NCI-H2029 treated with DMSO at 0.1 percent for 48 hours (cell line): Measurements from ENCODE around the gene BOLL.
"Not testable (repeated sequence)": the region's sequence is repeated elsewhere in the genome, so short reads cannot be mapped to it uniquely, and the experiment has no call there.

Experiments used
- DNase-seq: peaks from one replicate; lab custom pipeline; 2025; lab: John Stamatoyannopoulos, UW

Gene BOLL, protein sequence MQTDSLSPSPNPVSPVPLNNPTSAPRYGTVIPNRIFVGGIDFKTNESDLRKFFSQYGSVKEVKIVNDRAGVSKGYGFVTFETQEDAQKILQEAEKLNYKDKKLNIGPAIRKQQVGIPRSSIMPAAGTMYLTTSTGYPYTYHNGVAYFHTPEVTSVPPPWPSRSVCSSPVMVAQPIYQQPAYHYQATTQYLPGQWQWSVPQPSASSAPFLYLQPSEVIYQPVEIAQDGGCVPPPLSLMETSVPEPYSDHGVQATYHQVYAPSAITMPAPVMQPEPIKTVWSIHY

DNA sequence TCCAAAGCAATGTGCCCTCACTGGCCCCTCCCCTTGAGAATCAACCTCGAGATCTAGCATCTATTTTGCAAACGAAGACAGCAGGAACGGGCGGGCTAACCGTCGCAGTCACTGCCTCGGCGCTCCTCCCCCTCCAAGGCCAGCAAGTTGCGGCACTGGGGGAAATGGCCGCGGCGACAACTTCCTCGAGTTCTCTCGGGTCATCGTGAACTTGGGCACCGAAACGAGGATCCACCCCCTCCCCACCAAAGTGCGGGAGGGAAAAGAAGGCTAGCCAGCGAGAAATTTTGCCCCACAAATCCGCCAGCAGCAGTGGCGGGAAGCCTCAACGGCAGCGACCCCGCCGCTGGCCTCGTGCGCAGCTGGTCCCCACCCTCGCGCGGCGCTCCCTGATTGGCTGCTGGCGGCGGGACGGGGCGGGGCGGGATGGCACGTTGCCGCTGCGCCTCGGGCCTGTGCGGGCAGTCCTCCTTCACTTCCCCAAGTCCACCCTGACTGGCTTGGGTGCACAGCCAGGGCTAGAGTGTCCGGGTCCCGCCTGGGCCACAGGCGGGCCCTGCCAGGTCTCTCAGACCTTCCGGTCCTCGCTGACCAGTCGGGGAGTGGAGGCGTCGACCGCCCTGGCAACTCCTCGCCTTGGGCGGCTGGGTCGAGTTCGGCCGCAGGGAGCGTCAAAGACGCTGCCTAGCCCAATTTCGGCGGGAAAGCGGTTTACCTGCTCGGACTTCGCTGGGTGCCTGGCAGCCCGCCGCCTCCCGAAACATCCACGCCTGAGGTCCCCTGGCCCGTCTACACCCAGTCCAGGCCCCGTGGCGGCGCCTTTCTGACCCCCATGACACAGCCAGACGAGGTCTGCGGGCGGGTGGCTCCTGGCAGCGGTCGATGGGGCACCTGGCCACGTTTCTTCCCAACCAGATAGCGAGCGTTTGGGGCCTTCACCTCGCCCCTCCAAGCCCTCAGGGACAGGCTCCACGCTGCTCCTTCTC, at the start of gene BOLL:
TSS of gene BOLL (minus strand) at position 364 of the 986 bp plus-strand sequence. CDS start 3,469 bp downstream, outside the sequence.
- DNase-seq = no peak

DNA sequence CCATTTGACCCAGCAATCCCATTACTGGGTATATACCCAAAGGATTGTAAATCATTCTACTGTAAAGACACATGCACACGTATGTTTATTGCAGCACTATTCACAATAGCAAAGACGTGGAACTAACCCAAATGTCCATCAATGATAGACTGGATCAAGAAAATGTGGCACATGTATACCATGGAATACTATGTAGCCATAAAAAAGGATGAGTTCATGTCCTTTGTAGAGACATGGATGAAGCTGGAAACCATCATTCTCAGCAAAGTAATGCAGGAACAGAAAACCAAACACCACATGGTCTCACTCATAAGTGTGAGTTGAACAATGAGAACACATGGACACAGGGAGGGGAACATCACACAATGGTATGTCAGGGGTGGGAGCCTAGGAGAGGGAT, 49.7 kb upstream of the BOLL start:
- not testable (repeated sequence) for DNase-seq

DNA sequence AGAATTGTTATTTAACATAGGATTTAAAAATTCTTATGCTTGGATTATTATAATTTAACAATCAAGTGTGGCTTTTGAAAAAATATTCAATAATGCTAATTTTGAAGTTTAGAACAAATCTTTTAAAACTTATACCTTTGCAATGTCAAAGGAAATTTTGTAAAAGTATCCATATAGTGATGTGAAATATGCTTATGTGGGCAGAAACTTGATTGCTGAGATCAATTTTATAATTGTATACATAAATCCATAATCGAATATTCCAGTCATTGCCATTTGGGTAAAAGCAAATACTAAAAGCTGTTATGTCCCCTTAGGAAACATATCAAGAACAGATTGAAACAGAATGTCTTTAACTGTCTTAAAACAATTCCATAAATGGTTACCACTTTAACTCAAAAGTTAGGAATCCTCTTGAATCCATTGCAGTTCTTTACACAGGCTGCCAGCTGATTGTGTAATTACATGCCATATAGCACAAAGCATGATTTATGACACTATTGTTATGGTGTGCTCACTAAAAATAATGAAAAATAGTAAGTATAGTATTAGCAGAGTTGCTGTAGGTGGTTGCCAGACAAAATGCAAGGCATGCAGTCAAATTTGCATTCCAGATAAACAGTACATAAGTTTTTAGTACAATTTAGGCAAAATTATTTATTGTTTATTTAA, 43.5 kb upstream of the BOLL start:
- DNase-seq = no peak

DNA sequence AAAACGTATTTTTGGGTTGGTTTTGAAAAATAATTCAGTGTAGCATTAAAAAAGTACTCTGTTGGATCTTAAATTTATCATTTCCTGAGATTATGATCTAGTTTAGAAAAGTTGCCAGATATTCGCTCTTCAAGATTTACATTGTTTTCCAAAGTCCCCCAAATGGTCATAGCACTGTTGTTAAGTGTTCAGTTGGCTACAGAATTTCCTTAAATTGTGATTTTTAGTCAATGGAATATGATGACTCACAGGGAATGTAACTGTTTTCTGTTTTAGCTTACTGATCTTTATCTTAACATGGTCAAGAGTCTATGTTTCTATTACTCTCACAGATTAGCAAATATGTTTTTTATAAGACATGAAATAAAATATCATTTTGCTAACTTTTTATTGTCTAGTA, 42.5 kb upstream of the BOLL start:
- no peak for DNase-seq

DNA sequence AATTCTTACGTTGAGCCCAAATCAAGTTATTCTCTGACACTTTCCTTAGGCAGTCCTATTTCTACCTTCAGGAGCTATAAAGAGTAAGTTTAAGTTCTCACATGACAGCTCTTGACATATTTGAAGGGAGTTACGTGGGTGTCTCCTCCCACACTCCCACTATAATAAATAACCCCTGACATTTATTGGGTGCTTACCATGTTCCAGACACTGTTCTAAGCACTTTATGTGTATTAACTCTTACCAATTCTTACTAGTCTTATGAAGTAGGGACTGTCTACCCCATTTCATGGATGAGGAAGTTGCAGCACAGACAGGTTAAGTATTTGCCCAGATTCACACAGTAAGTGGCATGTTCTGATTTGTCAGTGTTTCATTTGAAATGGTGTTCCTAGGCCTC, 37.2 kb upstream of the BOLL start:
- no peak for DNase-seq

DNA sequence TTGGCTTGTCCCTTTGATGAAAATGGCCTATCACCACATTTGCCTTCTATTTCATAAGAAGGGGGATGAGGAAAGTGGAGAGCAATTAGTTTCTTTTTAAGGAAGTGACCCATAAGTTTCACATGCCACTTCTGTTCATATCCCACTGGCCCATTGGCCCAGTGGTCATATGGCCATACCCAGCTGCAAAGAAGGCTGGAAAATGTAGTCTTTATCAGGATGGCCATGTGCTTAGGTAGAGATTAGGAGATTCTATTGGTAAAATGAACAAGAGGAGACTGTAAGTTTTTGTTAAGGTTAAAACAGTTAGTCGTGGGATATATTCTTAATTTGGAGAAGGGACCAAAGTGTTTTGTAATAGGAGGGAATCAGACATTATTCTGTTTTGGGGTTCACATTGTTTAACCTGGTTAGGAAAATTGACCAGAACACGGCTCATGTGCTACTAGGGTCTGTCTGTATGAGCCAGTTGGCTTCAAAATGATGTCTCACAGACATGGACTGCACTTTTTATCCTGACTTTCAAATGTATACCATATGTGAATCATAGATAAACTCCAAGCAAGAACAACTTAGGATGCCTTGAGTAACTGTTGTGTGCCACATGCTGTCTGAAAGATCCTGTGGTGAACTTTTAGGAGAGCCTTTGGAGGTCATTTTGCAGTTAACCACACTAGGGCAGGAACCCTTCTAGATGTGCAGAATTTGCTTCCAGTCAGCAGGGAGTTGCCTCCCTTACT, 36.6 kb upstream of the BOLL start:
- no peak for DNase-seq

DNA sequence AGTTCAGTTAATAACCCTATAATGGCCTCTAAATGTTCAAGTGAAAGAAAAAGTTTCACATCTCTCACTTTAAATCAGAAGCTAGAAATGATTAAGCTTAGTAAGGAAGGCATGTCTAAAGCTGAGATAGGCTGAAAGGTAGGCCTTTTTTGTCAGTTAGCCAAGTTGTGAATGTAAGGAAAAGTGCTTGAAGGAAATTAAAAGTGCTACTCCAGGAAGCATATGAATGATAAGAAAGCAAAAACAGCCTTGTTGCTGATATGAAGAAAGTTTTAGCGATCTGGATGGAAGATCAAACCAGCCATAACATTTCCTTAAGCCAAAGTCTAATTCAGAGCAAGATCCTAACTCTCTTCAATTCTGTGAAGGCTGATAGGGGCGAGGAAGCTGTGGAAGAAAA, 29.4 kb upstream of the BOLL start:
- DNase-seq = no peak

DNA sequence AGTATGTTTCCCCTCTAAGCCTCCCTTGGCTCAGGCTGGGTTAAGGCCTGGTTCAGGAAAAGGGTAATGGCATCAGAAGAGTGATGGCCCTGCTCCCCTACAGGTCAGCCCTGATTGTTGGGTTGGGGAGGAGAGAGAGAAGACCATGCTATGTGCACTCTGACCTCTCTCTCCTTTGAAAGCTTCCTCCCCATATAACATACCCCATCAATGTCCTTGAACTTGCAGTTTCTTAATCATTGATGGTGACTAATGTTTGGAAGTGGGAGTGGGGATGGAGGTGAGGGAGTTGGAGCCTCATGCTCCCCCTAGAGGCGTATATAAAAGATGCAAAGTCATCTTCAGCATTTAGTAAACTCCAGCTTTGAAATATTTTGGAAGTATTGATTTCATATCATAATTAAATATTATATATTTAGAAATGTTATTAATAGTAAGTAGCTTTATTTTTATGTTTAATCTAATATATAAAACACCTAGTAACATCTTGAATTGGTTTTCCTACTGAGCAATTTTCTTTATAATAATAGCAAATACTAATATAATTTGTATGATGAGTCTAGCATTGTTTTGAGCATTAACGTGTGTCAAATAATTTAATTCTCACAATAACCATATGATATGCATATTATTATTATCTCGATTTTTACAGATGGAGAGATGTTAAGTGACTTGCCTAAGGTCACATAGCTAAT, 28.1 kb upstream of the BOLL start:
- no peak for DNase-seq

DNA sequence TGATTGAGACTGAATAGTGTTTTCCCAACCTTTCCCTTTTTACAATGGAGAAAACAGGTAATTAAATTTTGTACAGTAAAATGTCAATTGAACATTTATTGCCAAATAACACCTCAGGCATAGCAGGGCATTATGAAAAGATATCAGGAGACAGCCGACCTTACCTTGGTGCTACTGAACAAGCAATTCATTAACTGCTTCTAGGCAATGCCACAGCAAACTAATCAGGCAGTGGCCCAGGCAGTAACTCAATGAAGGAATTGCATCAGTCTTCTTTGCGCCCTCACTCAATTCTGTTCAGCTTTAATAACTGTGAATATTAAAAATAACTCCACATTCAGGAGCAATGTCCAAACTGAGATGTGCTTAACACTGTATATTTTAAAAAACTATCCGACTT, 25.4 kb upstream of the BOLL start:
- no peak for DNase-seq

DNA sequence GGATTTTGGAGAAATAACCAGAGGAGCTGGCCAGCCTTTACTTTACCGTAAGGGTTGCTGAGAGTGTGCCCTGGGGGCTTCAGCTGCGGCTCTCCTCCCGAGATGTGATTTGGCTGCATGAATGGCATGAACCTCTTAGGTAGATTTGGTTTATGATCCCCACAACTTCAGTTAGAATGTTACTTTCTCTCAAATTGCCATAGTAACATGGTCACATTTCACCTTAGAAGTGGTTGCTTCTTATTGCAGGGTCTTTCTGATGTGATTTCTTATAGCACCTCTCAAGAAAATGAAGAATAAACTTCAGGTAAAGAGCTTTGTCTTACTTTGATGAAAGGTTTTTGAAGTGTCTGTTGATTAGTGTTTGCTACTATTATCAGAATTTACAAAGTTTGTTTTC, 24.9 kb upstream of the BOLL start:
- no peak for DNase-seq

DNA sequence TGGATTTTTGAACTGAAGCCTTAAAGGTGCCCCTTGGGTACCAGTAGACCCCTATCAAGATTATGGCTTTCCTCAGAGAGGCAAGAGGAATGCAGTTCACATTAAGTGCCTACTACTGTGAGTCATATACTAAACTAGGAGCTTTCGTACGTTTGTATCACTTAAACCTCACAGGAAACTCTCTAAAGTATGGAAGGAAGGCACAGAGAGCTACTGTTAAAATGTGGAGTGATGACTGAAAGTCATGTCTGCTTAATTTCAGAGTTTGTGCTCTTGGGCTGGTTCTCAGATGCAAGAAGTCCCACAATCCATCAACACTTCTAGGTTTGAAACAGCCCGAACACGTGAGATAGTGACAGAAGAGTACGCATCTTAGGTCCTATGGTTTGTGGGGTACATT, 23.9 kb upstream of the BOLL start:
- no peak for DNase-seq

DNA sequence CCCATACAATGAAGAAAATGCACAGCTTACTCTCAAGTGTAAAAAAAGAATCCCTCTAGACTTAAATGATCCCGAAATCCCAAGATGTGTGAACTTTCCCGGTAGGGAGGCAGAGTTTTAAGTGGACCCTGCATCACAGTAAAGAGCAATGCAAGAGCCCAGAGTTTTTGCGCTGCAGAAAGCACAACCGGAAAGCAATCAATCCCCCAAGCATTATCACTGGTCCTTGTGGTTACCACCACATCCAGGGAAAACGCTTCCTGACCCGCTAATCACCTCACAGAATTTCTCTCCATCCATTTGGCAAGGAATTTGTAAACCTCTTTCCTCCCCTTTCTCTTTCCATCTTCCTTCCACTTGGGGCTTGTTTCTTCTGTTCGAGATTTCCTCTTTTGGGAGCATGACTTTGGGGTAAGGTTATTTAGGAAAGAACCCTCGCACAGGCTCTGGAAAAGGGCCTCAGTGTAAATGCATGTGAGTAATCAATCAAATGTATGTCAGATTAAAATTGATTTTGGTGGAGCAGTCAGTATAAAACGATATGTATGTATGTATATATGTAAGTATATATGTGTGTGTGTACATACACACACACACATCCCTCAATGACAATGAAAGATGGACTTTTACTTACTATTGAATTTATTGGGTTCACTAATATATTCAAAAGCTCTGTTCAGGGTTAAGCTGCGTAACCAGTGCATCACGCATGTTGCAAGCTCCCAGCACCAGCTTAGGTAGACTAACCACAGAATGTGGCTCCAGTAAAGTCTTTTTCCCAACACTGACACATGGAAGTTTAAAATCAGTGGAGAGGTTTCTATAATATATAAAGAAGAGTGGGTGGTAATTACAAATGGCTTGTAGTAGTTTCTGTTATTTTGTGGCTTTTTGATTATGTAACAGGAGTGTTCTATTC, 20.9 kb upstream of the BOLL start:
- DNase-seq = no peak

DNA sequence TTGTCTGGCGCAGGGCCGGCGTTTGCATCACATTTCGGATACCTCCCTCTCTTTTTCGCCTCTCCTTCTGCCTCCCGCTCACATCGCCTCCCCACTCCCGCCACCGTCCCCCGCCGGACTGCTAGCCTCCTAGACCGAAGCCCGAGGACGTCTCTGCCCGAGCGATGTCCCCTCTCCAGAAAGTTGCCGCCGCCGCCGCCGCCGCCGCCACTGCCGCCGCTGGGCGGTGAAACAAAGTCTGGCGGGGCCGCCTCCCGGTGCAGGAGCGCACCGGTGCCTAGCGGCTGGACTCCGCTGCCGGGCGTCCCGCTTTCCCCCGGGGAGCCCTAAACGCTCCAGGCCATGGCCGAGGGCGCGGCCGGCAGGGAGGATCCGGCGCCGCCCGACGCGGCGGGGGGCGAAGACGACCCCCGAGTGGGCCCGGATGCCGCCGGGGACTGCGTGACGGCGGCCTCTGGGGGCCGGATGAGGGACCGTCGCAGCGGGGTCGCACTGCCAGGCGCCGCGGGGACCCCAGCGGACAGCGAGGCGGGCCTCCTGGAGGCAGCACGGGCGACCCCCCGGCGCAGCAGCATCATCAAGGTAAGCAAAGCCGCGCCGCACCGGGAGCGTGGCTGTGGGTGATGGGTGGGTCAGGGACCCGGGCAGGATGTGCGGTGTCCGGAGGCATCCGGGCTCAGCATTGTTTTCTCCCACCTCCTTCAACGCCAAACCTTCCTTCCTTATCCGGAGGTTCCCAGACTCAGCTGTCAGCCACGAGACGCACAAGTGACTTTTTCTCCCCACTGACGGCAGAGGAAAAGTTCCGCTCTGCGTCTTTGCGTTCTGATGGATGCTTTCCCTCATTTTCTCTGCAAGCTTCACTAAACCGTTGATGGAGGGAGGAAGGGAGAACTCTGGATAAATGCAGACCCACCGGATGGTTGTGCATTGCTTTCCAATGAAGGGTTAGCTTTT, 19.9 kb upstream of the BOLL start:
- DNase-seq = no peak

DNA sequence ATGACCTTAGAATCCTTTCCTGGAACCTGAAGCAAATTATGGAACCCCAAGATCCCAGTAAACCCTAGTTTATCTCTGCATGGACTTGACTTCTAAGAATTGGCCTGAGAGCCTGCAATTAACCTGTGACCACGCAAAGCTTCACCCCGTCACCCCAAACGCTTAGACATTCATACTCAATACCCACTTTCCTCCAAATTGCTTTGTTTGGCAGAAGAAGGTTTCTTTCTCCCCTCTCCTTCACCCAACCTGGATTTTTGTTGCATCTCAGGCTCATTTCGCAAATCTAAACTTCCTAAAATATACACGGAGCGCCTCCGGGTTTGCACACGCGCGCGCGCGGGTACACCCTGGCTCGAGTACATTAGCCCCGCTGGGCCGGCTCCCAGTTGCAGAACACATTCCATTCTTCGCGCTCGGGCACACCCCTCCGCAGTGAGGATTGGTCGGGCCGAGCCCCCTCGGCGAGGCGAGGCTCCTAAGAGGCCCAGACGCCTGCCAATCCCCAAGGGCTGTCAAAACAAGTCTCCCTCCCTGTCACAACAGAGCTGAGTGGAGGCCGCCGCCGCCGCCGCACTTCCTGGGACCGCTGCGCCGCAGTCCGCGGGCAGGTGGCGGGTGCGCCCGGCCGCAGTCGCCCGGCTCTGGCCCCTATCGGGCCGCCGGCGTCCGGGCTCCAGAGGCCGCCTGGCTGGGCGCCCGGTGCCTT, 19.1 kb upstream of the BOLL start, which contains the start of gene PLCL1:
TSS of gene PLCL1 (plus strand) at position 545 of the 709 bp plus-strand sequence.
- peak; percentile 63 for DNase-seq

DNA sequence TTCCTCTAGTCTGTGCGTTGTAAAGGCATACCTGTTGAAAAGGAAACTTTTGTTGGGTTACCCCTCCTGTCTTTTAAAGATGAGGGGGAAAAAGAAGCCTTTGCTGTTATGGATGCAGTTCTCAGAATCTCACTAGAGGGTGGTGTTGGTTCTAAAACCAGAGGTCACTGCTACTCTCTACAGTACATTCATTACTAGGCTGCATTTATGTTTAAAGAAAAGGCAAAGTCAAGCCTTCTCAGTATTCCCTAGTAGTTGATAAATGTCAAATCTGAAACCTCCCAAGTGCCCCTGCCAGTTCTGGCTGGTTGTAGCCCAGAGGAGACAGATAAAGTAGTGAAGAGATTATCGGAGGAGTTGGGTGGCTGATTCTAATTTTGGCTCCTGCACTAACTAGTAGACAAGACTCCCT, 17.9 kb upstream of the BOLL start:
- DNase-seq = no peak

DNA sequence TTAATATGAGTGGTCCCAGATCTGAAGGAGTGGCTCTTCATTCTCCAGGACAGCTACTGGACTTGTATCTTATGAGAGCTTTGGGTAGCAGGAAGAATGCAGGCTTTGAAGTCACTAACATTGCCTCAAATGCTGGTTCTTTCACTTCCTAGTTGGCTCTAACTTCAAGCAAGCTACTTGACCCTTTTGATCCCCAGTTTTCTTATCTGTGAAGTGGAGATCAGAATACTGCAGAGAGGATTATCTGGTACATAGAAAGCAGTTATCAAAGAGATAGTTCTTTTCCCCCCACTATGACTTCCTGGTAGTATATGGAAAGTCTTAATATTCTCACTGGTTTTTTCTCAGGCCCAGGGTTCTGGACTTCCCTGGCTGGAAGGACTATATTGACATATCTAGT, 15.9 kb upstream of the BOLL start:
- DNase-seq = no peak

DNA sequence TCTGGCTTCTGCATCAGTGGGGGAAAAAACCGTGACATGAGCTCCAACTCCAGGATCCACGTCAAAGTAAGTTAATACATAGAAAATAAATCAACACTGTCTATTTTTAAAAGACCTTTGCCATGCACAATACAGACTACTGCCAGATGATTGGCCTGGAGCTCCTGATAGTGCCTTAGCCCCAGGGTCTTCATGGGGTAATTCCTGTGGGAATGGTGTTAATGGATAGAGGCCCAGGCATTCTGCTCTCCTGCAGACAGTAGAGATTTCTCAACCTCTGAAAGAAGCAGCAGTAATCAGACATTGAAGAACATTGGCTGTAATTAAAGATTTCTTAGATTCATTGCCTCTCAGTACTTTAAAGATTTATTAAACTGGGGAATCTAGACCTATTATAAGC, 15.0 kb upstream of the BOLL start:
- DNase-seq = no peak

DNA sequence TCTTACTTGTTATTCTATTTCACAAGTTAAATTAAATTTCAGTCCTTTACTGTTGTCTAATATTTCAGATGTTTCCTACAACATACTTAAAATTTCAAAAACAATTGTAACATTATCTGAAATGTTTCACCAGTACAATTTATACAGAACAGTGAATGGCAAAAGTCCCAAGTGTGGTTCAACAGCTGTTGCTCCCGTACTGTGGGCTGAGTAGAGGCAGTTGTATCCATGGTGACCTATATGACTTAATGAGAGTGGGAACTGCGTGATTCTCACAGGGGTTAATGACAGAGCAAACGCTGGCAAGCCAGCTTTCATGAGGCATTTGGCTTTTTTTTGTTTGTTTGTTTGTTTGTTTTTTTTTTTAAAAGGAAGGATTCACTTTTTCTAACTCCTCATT, 13.9 kb upstream of the BOLL start:
- no peak for DNase-seq
